Pancreas (tissue), 10 donors: ENCODE data around the gene FAM120A. TPM values are rescaled to one million over a fixed set of nuclear protein-coding genes. Genes with fewer than 3 reads are reported as not detected.

Experiments
- ATAC-seq, 4 donors: fragments of 200-7000 bp; cut with Tn5 transposase; one replicate each; pipeline versions ENCODE4 v1.8.0 to v1.9.1; 2020; ENCODE audit warnings: mild to moderate bottlenecking in 4 of 4, moderate library complexity in 4 of 4
- DNase-seq, 6 donors: peaks; one replicate each; pipeline ENCODE4 v3.0.0-alpha.2; 2020
- FAIRE-seq: peaks from 2 replicates; lab custom pipeline; 2012; peaks lifted over from hg19 to GRCh38; lab: Jason Lieb, UNC
- H3K27ac ChIP-seq, 4 donors: fragments of 200-600 bp; sonication (generic); 1 replicate in 3 of 4; 2 replicates in 1 of 4; pipeline versions ENCODE4 v1.5.0 to v1.8.0; 2020
- H3K27me3 ChIP-seq, 4 donors: fragments of 200-600 bp; one replicate each; pipeline ENCODE4 v1.8.0; 2021
- H3K36me3 ChIP-seq, 3 donors: fragments of 200-600 bp; sonication (generic) in 1 of 3; one replicate each; pipeline versions ENCODE4 v1.5.0 to v1.8.0; 2020 to 2021
- H3K4me1 ChIP-seq, 3 donors: fragments of 200-600 bp; one replicate each; pipeline ENCODE4 v1.8.0; 2021
- H3K4me3 ChIP-seq, 4 donors: fragments of 200-600 bp; sonication (generic) in 2 of 4; one replicate each; pipeline versions ENCODE4 v1.5.0 to v1.8.0; 2020 to 2021
- H3K9me3 ChIP-seq, 4 donors: fragments of 200-600 bp; one replicate each; pipeline ENCODE4 v1.8.0; 2021
- WGBS, 2 donors: extraction: QIAGEN DNeasy Blood & Tissue Kit; methylation state at CpG; one replicate each; pipeline ENCODE4 v1.1.7; 2013; 5-methylcytosine and 5-hydroxymethylcytosine counted together
- intact Hi-C, 3 donors: fragments of 100-400 bp; cut with DNase I; formaldehyde crosslinking; loops; one replicate each; pipeline versions ENCODE4 v1.11.1 to v1.14.2; 2022
- polyA plus RNA-seq, 2 donors: library from polyadenylated mRNA; stranded (reverse); fragments of 200-250 nt; gene quantifications; one replicate each; pipeline ENCODE4 v1.2.3, GENCODE V29; 2013
- total RNA-seq, 6 donors: library from RNA; stranded (reverse); fragmentation: NEBNext Ultra II Directional in 4 of 6; extraction: Animal tissue kit (Norgen Biotek cat#: 25700) in 4 of 6; gene quantifications; one replicate each; pipeline versions ENCODE4 v1.2.1 to v1.2.4, GENCODE V29; 2021 to 2023
- TF ChIP-seq, protein P1 (sequence below), 4 donors: fragments of 200-600 bp; sonication (generic) in 3 of 4; IDR thresholded peaks; one replicate each; pipeline versions ENCODE4 v1.5.0 to v1.8.0; 2021; ENCODE audit warnings: antibody characterized with exemption in 4 of 4
- donor health status: healthy with polysubstance abuse.
- donor health status: DM: no; HTN: no; CAD: no; lungs with moderate emphysema.
- donor health status: DM: no; HTN: no; CAD: no.
- donor health status: control.
- donor health status: control.
- donor health status: Bipolar disorder and iron deficiency.
- donor health status: DM: yes; HTN: yes; CAD: no.
- donor health status: DM: no; HTN: no; CAD: no.
- donor health status: DM: no; HTN: no; CAD: no.
- donor health status: DM: yes; HTN: yes; CAD: no.

FAM120A gene, protein sequence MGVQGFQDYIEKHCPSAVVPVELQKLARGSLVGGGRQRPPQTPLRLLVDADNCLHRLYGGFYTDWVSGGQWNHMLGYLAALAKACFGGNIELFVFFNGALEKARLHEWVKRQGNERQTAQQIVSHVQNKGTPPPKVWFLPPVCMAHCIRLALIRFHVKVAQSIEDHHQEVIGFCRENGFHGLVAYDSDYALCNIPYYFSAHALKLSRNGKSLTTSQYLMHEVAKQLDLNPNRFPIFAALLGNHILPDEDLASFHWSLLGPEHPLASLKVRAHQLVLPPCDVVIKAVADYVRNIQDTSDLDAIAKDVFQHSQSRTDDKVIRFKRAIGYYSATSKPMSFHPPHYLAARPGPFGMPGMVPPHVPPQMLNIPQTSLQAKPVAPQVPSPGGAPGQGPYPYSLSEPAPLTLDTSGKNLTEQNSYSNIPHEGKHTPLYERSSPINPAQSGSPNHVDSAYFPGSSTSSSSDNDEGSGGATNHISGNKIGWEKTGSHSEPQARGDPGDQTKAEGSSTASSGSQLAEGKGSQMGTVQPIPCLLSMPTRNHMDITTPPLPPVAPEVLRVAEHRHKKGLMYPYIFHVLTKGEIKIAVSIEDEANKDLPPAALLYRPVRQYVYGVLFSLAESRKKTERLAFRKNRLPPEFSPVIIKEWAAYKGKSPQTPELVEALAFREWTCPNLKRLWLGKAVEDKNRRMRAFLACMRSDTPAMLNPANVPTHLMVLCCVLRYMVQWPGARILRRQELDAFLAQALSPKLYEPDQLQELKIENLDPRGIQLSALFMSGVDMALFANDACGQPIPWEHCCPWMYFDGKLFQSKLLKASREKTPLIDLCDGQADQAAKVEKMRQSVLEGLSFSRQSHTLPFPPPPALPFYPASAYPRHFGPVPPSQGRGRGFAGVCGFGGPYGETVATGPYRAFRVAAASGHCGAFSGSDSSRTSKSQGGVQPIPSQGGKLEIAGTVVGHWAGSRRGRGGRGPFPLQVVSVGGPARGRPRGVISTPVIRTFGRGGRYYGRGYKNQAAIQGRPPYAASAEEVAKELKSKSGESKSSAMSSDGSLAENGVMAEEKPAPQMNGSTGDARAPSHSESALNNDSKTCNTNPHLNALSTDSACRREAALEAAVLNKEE
- 10 to 100 TPM; 47.1 to 66.4 (median 59.2) TPM for total RNA-seq
- 10 to 100 TPM; 24.2 to 33.2 TPM for polyA plus RNA-seq

DNA sequence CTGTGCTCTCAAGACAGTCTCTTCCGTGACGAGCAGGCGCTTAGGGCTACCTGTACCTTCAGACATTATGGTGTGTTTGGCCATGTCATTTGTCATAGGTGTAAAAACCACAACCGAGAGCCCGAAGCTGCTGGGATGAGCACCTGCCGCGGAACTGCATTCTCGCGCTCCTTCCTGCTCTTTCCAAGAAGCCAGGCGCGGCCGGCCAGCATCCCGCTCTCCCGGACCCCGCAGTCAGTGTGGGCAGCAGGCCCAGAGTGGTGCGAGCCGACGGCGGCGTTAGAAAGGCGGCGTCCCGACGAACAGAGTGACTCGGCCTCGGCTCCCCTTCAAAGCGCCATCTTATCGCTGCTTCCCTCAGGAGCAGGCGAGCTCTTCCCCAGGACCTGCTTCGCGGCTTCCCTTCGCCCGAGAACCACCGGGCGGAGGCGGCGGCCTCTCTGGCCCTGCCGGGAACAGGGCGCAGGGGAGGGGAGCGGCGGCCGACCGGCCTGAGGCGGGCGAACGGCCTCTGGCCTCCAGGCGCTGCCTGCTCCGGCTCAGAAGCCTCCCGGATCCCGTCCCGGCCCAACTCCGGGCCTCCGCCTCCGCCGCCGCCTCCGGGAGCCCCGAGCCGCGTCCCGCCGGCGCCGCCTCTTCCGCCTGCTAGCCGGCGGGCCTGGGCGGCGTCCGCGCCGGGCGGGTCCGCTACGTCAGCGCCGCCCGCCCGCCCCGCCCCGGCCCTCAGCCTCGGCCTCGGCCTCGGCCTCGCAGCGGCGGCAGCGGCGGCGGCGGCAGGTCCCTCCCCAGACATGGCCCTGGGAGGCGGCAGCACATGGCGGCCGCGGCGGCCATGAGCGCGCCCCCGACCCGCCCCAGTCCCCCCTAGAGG is at the start of gene FAM120A:
FAM120A (plus strand) TSS at position 741 of the 871 bp plus-strand sequence. CDS start 231 bp downstream, outside the sequence.
- peaks cover 0 to 19% (median 17%) of the 10 kb centered on the region in 3 donors for H3K36me3 ChIP-seq
- peaks cover 8 to 34% (median 23%) of the 10 kb centered on the region in 3 donors for H3K4me1 ChIP-seq
- TF ChIP-seq, protein P1, sequence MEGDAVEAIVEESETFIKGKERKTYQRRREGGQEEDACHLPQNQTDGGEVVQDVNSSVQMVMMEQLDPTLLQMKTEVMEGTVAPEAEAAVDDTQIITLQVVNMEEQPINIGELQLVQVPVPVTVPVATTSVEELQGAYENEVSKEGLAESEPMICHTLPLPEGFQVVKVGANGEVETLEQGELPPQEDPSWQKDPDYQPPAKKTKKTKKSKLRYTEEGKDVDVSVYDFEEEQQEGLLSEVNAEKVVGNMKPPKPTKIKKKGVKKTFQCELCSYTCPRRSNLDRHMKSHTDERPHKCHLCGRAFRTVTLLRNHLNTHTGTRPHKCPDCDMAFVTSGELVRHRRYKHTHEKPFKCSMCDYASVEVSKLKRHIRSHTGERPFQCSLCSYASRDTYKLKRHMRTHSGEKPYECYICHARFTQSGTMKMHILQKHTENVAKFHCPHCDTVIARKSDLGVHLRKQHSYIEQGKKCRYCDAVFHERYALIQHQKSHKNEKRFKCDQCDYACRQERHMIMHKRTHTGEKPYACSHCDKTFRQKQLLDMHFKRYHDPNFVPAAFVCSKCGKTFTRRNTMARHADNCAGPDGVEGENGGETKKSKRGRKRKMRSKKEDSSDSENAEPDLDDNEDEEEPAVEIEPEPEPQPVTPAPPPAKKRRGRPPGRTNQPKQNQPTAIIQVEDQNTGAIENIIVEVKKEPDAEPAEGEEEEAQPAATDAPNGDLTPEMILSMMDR (IDR thresholded peaks at IDR 0.05) = no peak
- intact Hi-C loops = no loop called here
- WGBS, 2 donors = 0% methylated on average over 38 to 100 of the region's 100 CpGs
- ATAC-seq = peak; percentile 70 to 81 (median 77)
- H3K27me3 ChIP-seq = no peaks in the 10 kb centered on the region
- DNase-seq = peak; percentile 69 to 89 (median 80)
- no peaks in the 10 kb centered on the region for H3K9me3 ChIP-seq
- peak within 1 kb of the TSS; percentile 73 to 96 (median 90) for H3K4me3 ChIP-seq
- no peak for FAIRE-seq
- H3K27ac ChIP-seq = peak within 1 kb of the TSS; percentile 94 to 98 (median 96)

DNA sequence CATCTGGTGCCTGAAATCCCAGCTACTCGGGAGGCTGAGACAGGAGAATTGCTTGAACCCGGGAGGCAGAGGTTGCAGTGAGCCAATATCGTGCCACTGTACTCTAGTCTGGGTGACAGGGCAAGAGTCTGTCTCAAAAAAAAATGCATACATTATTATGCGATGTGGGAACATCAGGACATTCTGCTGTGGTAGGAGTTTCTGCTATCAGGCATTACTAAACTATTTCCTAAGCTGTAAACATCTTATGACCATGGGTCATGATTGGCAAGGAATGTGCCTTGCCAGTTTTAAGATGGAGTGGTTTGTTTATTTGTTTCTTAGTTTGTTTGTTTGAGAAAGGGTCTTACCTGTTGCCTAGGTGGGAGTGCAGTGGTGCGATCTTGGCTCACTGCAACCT is 45.1 kb upstream of the FAM120A start:
- H3K36me3 ChIP-seq = no peaks in the 10 kb centered on the region
- DNase-seq (no peak), ATAC-seq (no peak), FAIRE-seq (no peak)
- no peaks in the 10 kb centered on the region for H3K4me1 ChIP-seq
- no peak overlapping the region for H3K4me3 ChIP-seq
- H3K27ac ChIP-seq = no peak overlapping the region
- TF ChIP-seq, protein P1 (IDR thresholded peaks at IDR 0.05) = no peak
- no peaks in the 10 kb centered on the region for H3K27me3 ChIP-seq
- H3K9me3 ChIP-seq = no peaks in the 10 kb centered on the region
- intact Hi-C loops = no loop called here
- 89 to 92% methylated on average over 5 of the region's 5 CpGs for WGBS, 2 donors

DNA sequence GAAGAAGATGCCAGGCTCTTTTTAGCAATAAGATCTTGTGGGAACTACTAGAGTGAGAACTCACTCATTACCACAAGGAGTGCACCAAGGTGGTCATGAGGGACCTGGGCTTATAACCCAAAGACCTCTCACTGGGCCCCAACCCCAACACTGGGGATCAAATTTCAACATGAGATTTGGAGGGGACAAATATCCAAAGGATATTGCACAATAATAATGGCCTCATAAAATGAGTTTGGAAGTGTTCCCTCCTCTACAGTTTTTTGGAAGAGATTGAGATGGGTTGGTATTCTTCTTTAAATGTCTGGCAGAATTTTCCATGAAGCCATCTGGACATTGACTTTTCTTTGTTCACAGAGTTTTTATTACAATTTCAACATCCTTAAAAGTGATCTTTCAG is 38.0 kb upstream of the FAM120A start:
- FAIRE-seq (no peak), ATAC-seq (no peak), DNase-seq (no peak)
- no peak overlapping the region for H3K27ac ChIP-seq
- TF ChIP-seq, protein P1 (IDR thresholded peaks at IDR 0.05) = no peak
- H3K27me3 ChIP-seq = no peaks in the 10 kb centered on the region
- no peaks in the 10 kb centered on the region for H3K4me1 ChIP-seq
- H3K4me3 ChIP-seq = no peak overlapping the region
- intact Hi-C loops = no loop called here
- H3K36me3 ChIP-seq = no peaks in the 10 kb centered on the region
- no peaks in the 10 kb centered on the region for H3K9me3 ChIP-seq

DNA sequence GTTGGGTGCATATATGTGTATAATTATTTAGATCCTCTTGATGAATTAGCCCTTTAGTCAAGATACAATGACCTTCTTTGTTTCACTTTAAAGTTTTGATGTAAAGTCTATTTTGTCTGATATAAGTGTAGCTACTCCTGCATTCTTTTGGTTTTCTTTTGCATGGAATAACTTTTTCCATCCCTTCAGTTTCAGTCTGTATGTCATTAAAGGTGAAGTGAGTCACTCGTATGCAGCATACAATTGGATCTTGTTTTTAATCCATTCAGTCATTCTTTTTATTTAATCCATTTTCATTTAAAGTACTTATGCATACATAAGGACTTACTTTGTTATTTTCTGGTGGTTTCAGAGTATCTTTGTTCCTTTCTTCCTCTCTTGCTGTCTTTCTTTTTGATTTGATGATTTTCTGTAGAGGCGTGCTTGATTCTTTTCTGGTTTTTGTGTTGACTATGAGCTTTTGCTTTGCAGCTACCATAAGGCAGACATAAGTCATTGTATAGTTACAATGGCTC is 36.3 kb upstream of the FAM120A start:
- H3K27ac ChIP-seq = no peak overlapping the region
- ATAC-seq (no peak), FAIRE-seq (no peak), DNase-seq (no peak)
- intact Hi-C loops = no loop called here
- H3K27me3 ChIP-seq = no peaks in the 10 kb centered on the region
- H3K4me1 ChIP-seq = no peaks in the 10 kb centered on the region
- no peaks in the 10 kb centered on the region for H3K9me3 ChIP-seq
- 89 to 94% methylated on average over 2 of the region's 2 CpGs for WGBS, 2 donors
- no peaks in the 10 kb centered on the region for H3K36me3 ChIP-seq
- TF ChIP-seq, protein P1 (IDR thresholded peaks at IDR 0.05) = no peak
- no peak overlapping the region for H3K4me3 ChIP-seq
